ENCODE measurements around the gene PELI3.
A peak's percentile ranks its signal among the peaks of the same experiment; 100 is the strongest.

PELI3 gene

GRCh38 chr11:66476173-66476840 lies 9.6 kb downstream of the PELI3 start:
- no peak for DNase-seq

- DNase-seq: no peak
These were observed 10.1 kb downstream of the PELI3 start for GRCh38 chr11:66476841-66477251.

- no peak for DNase-seq
These were observed 10.8 kb downstream of the PELI3 start for GRCh38 chr11:66477263-66478201.

- DNase-seq: peak; percentile 16
These were observed 12.2 kb downstream of the PELI3 start for GRCh38 chr11:66478729-66479393.

- no peak for DNase-seq
These were observed 12.8 kb downstream of the PELI3 start for GRCh38 chr11:66479394-66480116.

GRCh38 chr11:66480117-66480938 lies 13.6 kb downstream of the PELI3 start, which contains the start of gene DPP3:
Gene DPP3, plus strand, starts transcription at chr11:66480434. Its CDS starts 1,767 bp downstream, at chr11:66482201.
- peak; percentile 91 for DNase-seq

GRCh38 chr11:66484806-66485380 lies 18.2 kb downstream of the PELI3 start:
- DNase-seq: no peak

- DNase-seq: no peak
These were observed 22.3 kb downstream of the PELI3 start for GRCh38 chr11:66488957-66489356.

GRCh38 chr11:66489636-66490035 lies 22.9 kb downstream of the PELI3 start:
- no peak for DNase-seq

GRCh38 chr11:66491315-66491935 lies 24.7 kb downstream of the PELI3 start:
- DNase-seq: no peak

- DNase-seq: no peak
These were observed 25.6 kb downstream of the PELI3 start for GRCh38 chr11:66492161-66492865.

- no peak for DNase-seq
These were observed 26.4 kb downstream of the PELI3 start for GRCh38 chr11:66493130-66493529.

- DNase-seq: no peak
These were observed 27.8 kb downstream of the PELI3 start for GRCh38 chr11:66494458-66494857.

GRCh38 chr11:66494935-66495334 lies 28.2 kb downstream of the PELI3 start:
- DNase-seq: no peak

GRCh38 chr11:66495401-66495854 lies 28.7 kb downstream of the PELI3 start:
- DNase-seq: no peak

GRCh38 chr11:66497206-66497605 lies 30.5 kb downstream of the PELI3 start:
- DNase-seq: no peak

- no peak for DNase-seq
These were observed 31.8 kb downstream of the PELI3 start for GRCh38 chr11:66498506-66498905.

GRCh38 chr11:66505276-66505816 lies 38.6 kb downstream of the PELI3 start:
- DNase-seq: no peak

- no peak for DNase-seq
These were observed 42.4 kb downstream of the PELI3 start for GRCh38 chr11:66509131-66509561.

All from effector CD8-positive, alpha-beta T cell (primary cell).